ENCODE data around the gene PCP2.

PCP2 gene

DNA sequence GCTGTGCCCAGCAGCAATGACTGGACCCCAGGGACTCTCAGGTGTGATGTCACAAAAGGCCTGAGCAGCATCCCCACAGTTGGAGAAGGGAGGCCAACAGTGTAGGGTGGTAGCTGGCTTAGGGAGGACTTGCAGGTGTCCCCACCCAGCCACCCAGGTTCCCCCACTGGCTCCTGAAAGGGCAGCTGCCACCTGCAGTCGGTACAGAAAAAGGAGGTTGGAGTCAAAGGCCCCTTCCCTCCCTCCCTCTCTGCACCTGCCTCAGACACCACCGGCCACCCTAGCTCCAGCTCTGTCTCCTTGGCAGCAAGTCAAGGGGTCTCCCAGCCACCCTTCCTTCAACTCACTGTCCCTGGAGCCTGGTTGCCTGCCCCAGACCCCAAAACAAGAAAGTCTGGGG, at the start of gene PCP2:
PCP2 (minus strand) TSS at position 22 of the 400 bp plus-strand sequence. CDS start 262 bp downstream, outside the sequence.
- Histone ChIP-seq H3K36me3 (ENCODE audit: control insufficient read depth, insufficient read depth, low read length) (peaks cover 10% of the 10 kb centered on the region; the same call in 1 of the 2 replicates), H3K4me1 (ENCODE audit: control insufficient read depth, insufficient read depth, low read length) (peaks cover 5% of the 10 kb centered on the region), H3K27ac (ENCODE audit: low read depth, low read length) (no peak within 1 kb of the TSS), H3K9ac (ENCODE audit: low read length) (no peak within 1 kb of the TSS), H3K4me3 (ENCODE audit: low read depth, low read length) (no peak within 1 kb of the TSS), H3K27me3 (ENCODE audit: control insufficient read depth, insufficient read depth, low read length) (peaks cover 27% of the 10 kb centered on the region), H3K9me3 (ENCODE audit: control insufficient read depth, insufficient read depth, low read depth, low read length) (no peaks in the 10 kb centered on the region)

DNA sequence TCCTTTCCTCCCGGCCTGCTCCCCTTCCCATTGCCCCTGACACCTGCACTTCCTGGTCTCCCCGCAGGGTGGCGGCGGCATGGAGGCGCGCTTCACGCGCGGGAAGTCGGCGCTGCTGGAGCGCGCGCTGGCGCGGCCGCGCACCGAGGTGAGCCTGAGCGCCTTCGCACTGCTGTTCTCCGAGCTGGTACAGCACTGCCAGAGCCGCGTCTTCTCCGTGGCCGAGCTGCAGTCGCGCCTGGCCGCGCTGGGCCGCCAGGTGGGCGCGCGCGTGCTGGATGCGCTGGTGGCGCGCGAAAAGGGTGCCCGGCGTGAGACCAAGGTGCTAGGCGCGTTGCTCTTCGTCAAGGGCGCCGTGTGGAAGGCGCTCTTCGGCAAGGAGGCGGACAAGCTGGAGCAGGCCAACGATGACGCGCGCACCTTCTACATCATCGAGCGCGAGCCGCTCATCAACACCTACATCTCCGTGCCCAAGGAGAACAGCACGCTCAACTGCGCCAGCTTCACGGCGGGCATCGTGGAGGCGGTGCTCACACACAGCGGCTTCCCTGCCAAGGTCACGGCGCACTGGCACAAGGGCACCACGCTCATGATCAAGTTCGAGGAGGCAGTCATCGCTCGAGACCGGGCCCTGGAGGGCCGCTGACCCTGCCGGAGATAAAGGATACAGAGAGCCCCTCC, 48.8 kb upstream of the PCP2 start:
- Histone ChIP-seq H3K27ac (ENCODE audit: low read depth, low read length) (no peak overlapping the region), H3K4me3 (ENCODE audit: low read depth, low read length) (peak overlapping the region; percentile 91), H3K36me3 (ENCODE audit: control insufficient read depth, insufficient read depth, low read length) (peaks cover 10% of the 10 kb centered on the region), H3K27me3 (ENCODE audit: control insufficient read depth, insufficient read depth, low read length) (peaks cover 26% of the 10 kb centered on the region), H3K9me3 (ENCODE audit: control insufficient read depth, insufficient read depth, low read depth, low read length) (no peaks in the 10 kb centered on the region), H3K4me1 (ENCODE audit: control insufficient read depth, insufficient read depth, low read length) (peaks cover 10% of the 10 kb centered on the region), H3K9ac (ENCODE audit: low read length) (no peak overlapping the region)

DNA sequence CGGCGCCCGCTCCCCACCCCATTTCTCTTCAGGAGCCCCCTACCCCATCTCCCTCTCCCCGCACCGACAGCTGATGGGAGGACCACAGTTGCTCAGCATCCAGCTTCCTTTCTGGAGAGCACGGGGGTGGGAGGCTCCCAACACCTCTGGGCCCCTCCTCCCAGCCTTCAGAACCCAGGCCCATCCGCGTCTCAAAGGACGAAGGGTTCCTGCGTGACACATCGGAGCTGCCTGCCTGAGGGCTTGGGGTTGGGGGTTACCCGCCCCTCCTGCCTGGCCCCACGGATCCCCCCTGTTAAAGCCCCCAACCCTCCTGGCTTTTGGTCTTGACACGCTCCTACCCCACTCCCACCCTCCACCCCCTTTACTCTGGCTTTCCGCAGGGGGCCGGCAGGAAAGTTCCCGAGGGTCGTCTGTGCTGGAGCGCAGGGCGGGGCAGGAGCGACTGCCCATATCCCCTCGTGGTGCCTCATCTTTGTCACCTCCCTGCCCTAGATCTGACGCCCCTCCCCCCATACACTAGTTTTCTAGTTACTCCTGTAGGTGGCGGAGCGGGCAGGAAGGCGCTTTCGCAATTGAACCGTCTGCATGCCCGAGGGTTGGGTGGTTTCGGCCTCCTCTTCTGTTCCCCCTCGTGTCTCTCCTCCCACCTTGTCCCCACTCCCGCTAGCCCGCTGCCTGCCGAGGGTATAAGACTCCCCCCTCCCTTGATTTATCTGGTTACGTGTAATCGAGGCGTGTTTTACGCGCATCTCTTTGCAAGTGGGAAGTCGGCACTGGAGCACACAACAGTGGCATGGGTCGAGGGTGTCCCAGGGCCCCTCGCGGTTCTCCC, 48.0 kb upstream of the PCP2 start:
- H3K9ac ChIP-seq (ENCODE audit: low read length) = peak overlapping the region; percentile 76
- peak overlapping the region; percentile 91 for H3K4me3 ChIP-seq (ENCODE audit: low read depth, low read length)
- H3K9me3 ChIP-seq (ENCODE audit: control insufficient read depth, insufficient read depth, low read depth, low read length) = no peaks in the 10 kb centered on the region
- no peak overlapping the region for H3K27ac ChIP-seq (ENCODE audit: low read depth, low read length)
- peaks cover 10% of the 10 kb centered on the region for H3K36me3 ChIP-seq (ENCODE audit: control insufficient read depth, insufficient read depth, low read length)
- H3K4me1 ChIP-seq (ENCODE audit: control insufficient read depth, insufficient read depth, low read length) = peaks cover 10% of the 10 kb centered on the region
- peaks cover 33% of the 10 kb centered on the region for H3K27me3 ChIP-seq (ENCODE audit: control insufficient read depth, insufficient read depth, low read length)

DNA sequence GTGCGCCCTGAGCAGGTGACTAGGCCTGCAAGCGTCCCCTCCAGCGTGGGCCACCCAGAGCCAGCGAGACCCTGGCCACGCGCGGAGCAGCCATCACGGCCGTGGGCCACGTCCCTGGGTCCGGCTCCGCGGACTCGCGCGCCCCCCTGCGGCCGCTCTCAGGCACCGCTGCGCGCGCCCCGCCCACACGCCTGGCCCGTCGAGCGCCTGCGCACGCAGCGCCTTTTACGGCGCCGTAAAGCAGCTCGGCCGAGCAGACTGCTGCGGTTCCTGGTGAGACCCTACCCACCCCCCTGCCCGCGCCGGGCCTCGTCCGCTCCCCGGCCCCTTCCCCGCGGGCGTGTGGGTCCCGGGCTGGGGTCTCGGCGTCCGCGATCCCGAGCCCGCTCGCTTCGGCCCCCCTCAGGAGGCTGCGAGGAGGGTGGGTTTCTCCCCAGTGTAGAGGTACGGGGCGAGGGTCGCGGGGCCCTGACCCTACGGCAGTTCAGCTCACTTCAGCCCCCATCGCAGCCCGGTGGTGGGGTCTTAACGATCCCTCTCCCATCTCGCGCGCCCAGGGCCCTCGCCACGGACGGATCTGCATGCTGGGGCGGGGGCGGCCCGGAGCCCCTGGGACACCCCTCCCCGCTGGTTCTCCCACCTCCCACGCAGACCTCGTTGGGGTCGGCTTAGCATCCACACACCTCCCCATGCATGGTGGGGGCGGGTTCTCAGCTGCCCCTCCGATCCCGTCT, 47.3 kb upstream of the PCP2 start, which contains the start of gene TRAPPC5:
TRAPPC5 (plus strand) TSS at position 228 of the 734 bp plus-strand sequence. CDS start 1,421 bp downstream, outside the sequence.
- Histone ChIP-seq H3K4me3 (ENCODE audit: low read depth, low read length) (peak within 1 kb of the TSS; percentile 91), H3K27ac (ENCODE audit: low read depth, low read length) (peak within 1 kb of the TSS; percentile 51; the same call in 1 of the 2 replicates), H3K9ac (ENCODE audit: low read length) (peak within 1 kb of the TSS; percentile 76), H3K27me3 (ENCODE audit: control insufficient read depth, insufficient read depth, low read length) (peaks cover 40% of the 10 kb centered on the region), H3K4me1 (ENCODE audit: control insufficient read depth, insufficient read depth, low read length) (peaks cover 10% of the 10 kb centered on the region), H3K36me3 (ENCODE audit: control insufficient read depth, insufficient read depth, low read length) (peaks cover 10% of the 10 kb centered on the region), H3K9me3 (ENCODE audit: control insufficient read depth, insufficient read depth, low read depth, low read length) (no peaks in the 10 kb centered on the region)

DNA sequence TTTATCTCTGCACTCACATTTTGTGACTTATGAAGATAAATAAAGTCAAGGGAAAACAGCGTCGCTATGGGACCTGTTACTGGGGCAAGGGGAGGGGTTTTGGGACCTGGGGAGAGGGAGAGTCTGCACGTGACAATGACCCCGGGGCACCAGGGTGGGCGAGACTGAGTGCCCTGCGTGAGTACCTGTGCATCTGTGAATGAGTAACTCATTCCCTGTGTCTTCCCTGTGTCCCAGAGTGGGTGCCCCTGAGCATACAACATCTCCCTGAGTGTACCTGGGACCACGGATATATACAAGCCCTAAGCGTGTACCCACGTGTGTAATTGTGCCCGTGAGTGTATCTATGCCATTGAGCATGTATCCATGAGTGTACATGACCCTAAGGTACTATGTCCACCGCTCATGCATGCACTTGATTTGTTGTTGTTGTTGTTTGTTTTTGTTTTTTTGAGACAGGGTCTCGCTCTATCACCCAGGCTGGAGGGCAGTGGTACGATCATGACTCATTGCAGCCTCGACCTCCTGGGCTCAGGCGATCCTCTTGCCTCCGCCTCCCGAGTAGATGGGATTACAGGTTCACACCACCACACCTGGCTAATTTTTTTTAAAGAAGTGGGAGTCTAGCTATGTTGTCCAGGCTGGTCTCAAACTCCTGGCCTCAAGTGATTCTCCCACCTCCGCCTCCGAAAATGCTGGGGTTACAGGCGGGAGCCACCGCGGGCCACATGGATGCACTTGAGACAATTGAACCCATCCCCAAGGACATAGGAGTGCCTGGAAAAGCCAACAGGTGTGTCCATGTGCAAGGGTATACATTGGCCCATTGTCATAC, 46.5 kb upstream of the PCP2 start:
- no peak overlapping the region for H3K9ac ChIP-seq (ENCODE audit: low read length)
- H3K9me3 ChIP-seq (ENCODE audit: control insufficient read depth, insufficient read depth, low read depth, low read length) = no peaks in the 10 kb centered on the region
- peaks cover 10% of the 10 kb centered on the region for H3K36me3 ChIP-seq (ENCODE audit: control insufficient read depth, insufficient read depth, low read length)
- H3K4me1 ChIP-seq (ENCODE audit: control insufficient read depth, insufficient read depth, low read length) = 0 out of 2 replicates have a peak, but pooled peaks cover 4% of the 10 kb centered on the region
- H3K4me3 ChIP-seq (ENCODE audit: low read depth, low read length) = peak overlapping the region; percentile 91
- H3K27ac ChIP-seq (ENCODE audit: low read depth, low read length) = no peak overlapping the region
- peaks cover 47% of the 10 kb centered on the region for H3K27me3 ChIP-seq (ENCODE audit: control insufficient read depth, insufficient read depth, low read length)

DNA sequence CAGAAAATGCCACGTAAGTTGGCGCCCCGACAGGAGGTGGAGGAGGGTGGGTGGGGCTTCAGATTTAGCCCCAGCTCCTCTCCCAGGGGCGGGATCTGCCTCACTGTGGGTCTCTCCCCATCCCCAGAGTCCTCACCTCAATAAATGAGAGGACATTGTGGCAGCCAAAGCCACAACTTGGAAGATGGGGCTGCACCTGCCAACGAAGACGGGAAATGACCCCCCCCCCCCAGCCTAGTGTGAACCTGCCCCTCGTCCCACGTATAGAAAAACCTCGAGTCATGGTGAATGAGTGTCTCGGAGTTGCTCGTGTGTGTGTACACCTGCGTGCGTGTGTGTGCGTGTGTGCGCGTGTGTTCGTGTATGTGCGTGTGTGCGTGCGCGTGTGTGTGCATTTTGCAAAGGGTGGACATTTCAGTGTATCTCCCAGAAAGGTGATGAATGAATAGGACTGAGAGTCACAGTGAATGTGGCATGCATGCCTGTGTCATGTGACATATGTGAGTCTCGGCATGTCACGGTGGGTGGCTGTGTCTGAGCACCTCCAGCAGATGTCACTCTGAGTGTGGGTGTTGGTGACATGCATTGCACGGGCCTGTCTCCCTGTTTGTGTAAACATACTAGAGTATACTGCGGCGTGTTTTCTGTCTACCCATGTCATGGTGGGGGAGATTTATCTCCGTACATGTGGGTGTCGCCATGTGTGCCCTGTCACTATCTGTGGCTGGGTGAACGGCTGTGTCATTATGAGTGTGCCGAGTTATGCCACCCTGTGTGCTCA, 45.6 kb upstream of the PCP2 start:
- Histone ChIP-seq H3K9ac (ENCODE audit: low read length) (no peak overlapping the region), H3K36me3 (ENCODE audit: control insufficient read depth, insufficient read depth, low read length) (peaks cover 10% of the 10 kb centered on the region), H3K4me3 (ENCODE audit: low read depth, low read length) (no peak overlapping the region), H3K4me1 (ENCODE audit: control insufficient read depth, insufficient read depth, low read length) (0 out of 2 replicates have a peak, but pooled peaks cover 4% of the 10 kb centered on the region), H3K27ac (ENCODE audit: low read depth, low read length) (no peak overlapping the region), H3K9me3 (ENCODE audit: control insufficient read depth, insufficient read depth, low read depth, low read length) (no peaks in the 10 kb centered on the region), H3K27me3 (ENCODE audit: control insufficient read depth, insufficient read depth, low read length) (peaks cover 51% of the 10 kb centered on the region)

DNA sequence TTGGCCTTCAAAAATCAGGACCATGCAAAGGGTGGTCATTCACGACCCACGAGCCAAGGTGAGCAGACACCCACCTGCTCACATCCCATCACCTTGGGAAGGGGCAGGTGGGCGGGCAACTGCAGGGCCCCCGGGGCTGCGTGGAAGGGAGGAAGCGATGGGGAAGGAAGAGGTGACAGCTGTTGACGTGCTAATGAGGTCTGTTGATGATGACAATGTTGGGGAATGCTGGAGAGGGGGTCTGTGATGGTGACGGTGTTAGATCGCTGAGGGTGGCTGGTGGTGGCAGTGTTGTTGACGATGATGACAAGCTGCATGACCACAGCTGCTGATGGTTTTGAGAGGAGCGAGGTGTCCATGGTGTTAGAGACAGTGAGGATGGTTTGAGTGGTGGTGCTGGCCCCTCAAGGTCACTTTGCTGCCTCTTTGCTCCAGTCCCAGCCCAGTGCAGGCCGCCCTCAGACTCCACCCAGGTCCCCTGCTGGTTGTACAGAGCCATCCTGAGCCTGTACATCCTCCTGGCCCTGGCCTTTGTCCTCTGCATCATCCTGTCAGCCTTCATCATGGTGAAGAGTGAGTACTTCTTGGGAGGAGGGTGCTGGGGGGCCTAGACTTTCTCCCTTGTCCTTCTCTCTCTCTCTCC, 44.3 kb upstream of the PCP2 start:
- Histone ChIP-seq H3K9ac (ENCODE audit: low read length) (no peak overlapping the region), H3K27ac (ENCODE audit: low read depth, low read length) (no peak overlapping the region), H3K4me3 (ENCODE audit: low read depth, low read length) (no peak overlapping the region)

DNA sequence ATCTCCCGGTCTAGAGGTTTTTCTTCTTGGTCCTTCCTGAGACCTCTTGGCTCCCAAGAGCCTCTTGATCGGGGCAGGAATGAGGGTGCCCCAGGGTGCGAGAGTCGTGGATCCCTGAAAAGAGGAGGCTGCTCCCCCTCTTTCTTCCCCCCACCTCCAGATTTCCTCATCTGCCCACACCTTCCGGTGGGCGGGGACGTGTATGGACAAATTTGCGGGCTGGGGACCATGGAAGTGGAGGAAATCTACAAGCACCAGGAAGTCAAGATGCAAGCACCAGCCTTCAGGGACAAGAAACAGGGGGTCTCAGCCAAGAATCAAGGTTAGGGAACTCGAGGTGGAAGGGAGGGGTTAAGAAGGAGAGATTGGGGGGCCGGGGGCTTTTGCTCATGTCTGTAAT, 43.3 kb upstream of the PCP2 start, which contains the start of gene MCEMP1:
MCEMP1 (plus strand) TSS at position 237 of the 400 bp plus-strand sequence; CDS start at position 268, 31 bp downstream.
- no peak within 1 kb of the TSS for H3K27ac ChIP-seq (ENCODE audit: low read depth, low read length)
- H3K9me3 ChIP-seq (ENCODE audit: control insufficient read depth, insufficient read depth, low read depth, low read length) = no peaks in the 10 kb centered on the region
- H3K27me3 ChIP-seq (ENCODE audit: control insufficient read depth, insufficient read depth, low read length) = peaks cover 71% of the 10 kb centered on the region
- no peak within 1 kb of the TSS for H3K9ac ChIP-seq (ENCODE audit: low read length)
- no peaks in the 10 kb centered on the region for H3K36me3 ChIP-seq (ENCODE audit: control insufficient read depth, insufficient read depth, low read length)
- H3K4me1 ChIP-seq (ENCODE audit: control insufficient read depth, insufficient read depth, low read length) = 0 out of 2 replicates have a peak, but pooled peaks cover 4% of the 10 kb centered on the region
- no peak within 1 kb of the TSS for H3K4me3 ChIP-seq (ENCODE audit: low read depth, low read length)

More for the DNA sequence above, 44.3 kb upstream of the PCP2 start:
- Histone ChIP-seq H3K4me1 (ENCODE audit: control insufficient read depth, insufficient read depth, low read length) (0 out of 2 replicates have a peak, but pooled peaks cover 4% of the 10 kb centered on the region), H3K9me3 (ENCODE audit: control insufficient read depth, insufficient read depth, low read depth, low read length) (no peaks in the 10 kb centered on the region), H3K27me3 (ENCODE audit: control insufficient read depth, insufficient read depth, low read length) (peaks cover 62% of the 10 kb centered on the region), H3K36me3 (ENCODE audit: control insufficient read depth, insufficient read depth, low read length) (peaks cover 5% of the 10 kb centered on the region)

DNA sequence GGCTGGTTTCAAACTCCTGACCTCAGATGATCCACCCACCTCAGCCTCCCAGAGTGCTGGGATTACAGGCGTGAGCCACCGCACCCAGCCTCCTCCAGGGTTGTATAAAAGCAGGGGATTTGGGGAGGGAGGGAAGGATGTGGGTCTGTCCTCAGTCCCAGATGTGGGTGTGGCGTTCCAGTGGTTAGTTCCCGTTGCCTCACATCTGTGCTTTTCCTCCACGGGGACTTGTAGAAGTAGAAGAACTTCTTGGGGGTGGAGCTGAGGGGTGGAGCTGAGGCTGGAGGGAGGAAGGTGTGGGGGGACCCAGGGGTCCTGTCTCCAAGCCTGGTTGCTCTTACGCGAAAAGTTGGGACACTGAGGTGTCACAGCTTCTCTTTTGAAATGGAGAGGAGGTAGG, 42.9 kb upstream of the PCP2 start:
- Histone ChIP-seq H3K27me3 (ENCODE audit: control insufficient read depth, insufficient read depth, low read length) (peaks cover 76% of the 10 kb centered on the region), H3K27ac (ENCODE audit: low read depth, low read length) (no peak overlapping the region)

More for the DNA sequence above, 42.9 kb upstream of the PCP2 start:
- Histone ChIP-seq H3K36me3 (ENCODE audit: control insufficient read depth, insufficient read depth, low read length) (no peaks in the 10 kb centered on the region), H3K9me3 (ENCODE audit: control insufficient read depth, insufficient read depth, low read depth, low read length) (no peaks in the 10 kb centered on the region), H3K9ac (ENCODE audit: low read length) (no peak overlapping the region), H3K4me1 (ENCODE audit: control insufficient read depth, insufficient read depth, low read length) (0 out of 2 replicates have a peak, but pooled peaks cover 4% of the 10 kb centered on the region), H3K4me3 (ENCODE audit: low read depth, low read length) (no peak overlapping the region)
